ENCODE measurements around the gene USP6.

DNA sequence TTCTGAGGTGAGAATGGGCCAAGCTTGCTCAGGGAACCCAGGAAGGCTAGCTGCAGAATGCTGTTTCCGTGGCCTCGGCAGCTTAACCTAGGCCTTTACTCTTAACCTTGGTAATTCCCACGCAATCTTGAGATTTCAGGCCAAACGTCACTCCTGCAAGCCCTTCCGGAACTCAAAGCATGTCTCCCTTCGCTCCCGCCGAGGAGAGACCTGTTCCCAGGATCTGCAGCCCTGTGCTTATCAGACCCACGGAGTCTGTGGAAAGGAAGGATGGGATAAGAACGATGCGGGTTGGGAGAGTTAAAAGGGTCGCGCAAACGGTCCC, 38.1 kb upstream of the USP6 start:
- TF ChIP-seq, protein P1, sequence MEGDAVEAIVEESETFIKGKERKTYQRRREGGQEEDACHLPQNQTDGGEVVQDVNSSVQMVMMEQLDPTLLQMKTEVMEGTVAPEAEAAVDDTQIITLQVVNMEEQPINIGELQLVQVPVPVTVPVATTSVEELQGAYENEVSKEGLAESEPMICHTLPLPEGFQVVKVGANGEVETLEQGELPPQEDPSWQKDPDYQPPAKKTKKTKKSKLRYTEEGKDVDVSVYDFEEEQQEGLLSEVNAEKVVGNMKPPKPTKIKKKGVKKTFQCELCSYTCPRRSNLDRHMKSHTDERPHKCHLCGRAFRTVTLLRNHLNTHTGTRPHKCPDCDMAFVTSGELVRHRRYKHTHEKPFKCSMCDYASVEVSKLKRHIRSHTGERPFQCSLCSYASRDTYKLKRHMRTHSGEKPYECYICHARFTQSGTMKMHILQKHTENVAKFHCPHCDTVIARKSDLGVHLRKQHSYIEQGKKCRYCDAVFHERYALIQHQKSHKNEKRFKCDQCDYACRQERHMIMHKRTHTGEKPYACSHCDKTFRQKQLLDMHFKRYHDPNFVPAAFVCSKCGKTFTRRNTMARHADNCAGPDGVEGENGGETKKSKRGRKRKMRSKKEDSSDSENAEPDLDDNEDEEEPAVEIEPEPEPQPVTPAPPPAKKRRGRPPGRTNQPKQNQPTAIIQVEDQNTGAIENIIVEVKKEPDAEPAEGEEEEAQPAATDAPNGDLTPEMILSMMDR (IDR thresholded peaks at IDR 0.05): no peak
- TF ChIP-seq POLR2A (IDR thresholded peaks at IDR 0.05): no peak

All from tibial nerve (tissue), 3 donors.